GM19328 (cell line): Measurements from ENCODE around the gene STK24.

Experiments used
- ATAC-seq: cut with Tn5 transposase; IDR thresholded peaks from one replicate; pipeline ENCODE4 v1.9.1; 2021; ENCODE audit warnings: mild to moderate bottlenecking, moderate library complexity; ENCODE audit not compliant: unreplicated experiment

Gene STK24

GRCh38 chr13:98535501-98536354 is 41.2 kb downstream of the STK24 start:
- no peak for ATAC-seq

DNA sequence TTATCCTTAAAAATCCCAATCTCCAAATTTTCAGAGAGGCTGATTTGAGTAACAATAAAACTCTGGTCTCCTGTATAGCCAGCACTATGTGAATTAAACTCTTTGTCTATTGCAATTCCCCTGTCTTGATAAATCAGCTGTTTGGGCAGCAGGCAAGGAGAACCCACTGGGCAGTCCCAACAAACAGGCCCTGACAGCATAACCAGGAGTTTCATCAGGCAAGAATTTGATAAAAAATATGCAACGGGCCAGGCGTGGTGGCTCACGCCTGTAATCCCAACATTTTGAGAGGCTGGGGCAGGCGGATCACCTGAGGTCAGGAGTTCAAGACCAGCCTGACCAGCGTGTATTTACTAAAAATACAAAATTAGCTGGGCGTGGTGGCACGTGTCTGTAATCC is 42.1 kb downstream of the STK24 start:
- ATAC-seq: no peak

GRCh38 chr13:98533912-98534311 is 43.0 kb downstream of the STK24 start:
- no peak for ATAC-seq

DNA sequence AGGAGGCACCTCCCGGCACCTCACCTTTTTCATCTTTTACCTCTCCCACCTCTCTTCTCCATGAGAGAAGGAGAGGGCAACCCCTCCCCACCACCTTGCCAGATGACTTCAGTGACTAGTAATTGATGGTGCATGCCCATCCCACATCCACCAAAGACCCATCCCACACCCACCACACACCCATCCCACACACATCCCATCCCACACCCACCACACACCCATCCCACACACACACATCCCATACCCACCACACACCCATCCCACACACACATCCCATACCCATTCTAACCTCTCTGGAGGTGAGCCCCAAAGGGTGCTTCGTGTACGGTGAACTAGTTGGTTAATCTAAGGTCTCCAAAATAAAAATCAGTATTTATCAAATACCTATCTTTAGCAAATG is 44.7 kb downstream of the STK24 start:
- no peak for ATAC-seq

DNA sequence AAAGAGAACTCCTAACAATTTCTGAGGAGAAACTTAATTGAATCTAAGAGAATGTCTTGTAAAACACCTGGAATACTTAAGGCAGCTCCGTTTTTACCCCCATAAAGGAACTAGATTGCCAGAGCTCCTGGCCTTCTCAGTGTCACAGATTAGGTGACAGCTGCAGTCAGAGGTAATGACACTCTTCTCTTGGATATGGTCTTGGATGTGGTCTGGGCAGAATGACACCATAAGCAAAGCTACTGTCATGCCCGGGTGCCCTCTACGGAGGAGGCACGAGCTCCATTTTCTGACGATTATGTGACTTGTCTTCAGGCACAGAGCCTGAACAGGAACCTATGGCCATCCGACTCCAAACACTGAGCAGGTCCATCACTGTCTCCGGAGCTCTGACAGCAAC is 46.7 kb downstream of the STK24 start:
- no peak for ATAC-seq

GRCh38 chr13:98529171-98529570 is 47.7 kb downstream of the STK24 start:
- no peak for ATAC-seq

- ATAC-seq: no peak
Observed at GRCh38 chr13:98528663-98529064, 48.2 kb downstream of the STK24 start.

- no peak for ATAC-seq
Observed at GRCh38 chr13:98527526-98527925, 49.4 kb downstream of the STK24 start.

GRCh38 chr13:98526182-98526512 is 50.8 kb downstream of the STK24 start:
- no peak for ATAC-seq

DNA sequence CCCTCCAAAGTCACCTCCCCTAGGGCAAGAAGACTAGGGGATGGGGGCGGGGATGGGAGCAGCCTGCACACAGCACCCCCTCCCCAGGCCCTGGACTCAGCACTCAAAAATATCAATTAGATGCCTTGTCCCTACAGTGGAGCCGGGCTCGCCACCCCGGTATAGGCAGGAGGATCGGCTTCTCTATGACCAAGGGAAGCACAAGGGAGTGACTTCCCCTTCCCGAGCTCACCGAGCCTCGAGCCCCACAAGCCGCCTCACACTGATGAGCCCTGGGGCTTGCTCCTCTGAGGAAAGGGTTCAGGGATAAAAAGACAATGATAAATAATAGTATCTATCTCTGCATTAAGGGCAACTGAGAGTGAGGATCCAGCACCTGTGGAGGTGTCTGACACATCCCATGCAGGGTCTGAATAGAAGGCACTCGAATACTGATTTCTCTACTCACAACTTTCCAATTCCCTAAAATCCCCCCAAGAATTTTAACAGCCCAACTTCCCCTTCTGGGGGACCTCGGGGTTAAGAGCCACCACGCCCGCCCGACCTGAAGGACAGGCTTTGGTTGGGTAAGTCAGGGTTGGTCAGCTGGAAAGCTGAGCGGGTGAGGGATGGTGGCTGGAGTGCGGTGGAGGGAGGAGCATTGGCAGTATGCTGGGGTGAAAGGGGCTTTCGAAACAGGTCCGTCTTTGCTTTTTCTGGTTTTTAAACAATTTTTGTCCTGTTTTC is 51.3 kb downstream of the STK24 start:
- no peak for ATAC-seq

GRCh38 chr13:98524793-98525192 is 52.1 kb downstream of the STK24 start:
- ATAC-seq: no peak

- no peak for ATAC-seq
Observed at GRCh38 chr13:98524391-98524790, 52.5 kb downstream of the STK24 start.

DNA sequence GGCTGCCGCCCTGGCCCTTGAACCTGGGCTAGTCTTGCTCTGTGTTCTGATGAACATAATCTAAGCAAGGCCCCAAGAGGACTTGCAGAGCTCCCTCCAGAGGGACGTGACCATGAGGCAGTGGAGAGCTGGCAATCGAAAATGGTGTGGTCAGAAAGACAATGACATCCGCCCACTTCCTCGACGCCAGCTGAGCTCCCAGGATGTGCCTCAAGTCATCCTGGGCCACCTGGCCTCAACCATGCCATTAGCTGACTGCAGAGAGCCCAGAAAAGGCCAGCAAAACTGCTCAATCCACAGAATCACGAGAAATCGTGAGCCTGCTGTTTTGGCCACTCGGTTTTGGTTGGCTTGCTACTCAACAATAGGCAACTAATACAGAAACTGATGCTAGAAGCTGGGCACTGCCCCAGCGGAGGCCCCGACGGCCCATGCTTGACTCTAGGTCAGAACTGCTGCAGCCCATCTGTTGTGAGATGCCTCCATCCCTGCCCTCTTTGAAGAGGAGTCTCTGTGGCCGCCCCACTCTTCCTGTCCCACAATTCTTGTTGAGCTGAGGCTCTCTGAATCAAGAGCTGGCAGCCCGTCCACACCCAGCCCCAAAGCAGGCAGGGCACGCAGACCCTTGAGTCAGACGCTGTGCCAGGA is 53.3 kb downstream of the STK24 start:
- ATAC-seq: no peak

- no peak for ATAC-seq
Observed at GRCh38 chr13:98522371-98522770, 54.5 kb downstream of the STK24 start.

- ATAC-seq: no peak
Observed at GRCh38 chr13:98521461-98522247, 55.3 kb downstream of the STK24 start.

GRCh38 chr13:98520674-98521449 is 56.0 kb downstream of the STK24 start:
- no peak for ATAC-seq

DNA sequence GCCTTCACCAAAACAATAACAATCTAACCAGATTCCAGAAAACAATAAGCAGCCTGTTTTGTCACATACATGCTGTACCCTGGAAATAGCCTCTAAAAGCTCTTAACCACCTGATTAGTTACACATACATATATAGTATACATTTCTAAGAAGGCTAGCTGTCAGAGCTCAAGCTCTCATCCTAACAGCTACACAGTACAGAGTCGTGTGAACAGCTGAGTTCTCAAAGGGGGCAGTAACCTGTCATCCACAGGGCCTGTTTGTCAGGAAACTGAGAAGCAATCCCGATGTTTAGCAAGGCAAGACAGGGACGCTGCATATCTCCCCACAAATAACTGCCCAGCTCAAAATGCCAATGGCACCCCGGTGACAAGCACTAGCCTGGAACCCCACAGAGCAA is 56.9 kb downstream of the STK24 start:
- ATAC-seq: no peak

- peak; percentile 31 for ATAC-seq
Observed at GRCh38 chr13:98517576-98518310, 59.2 kb downstream of the STK24 start.

DNA sequence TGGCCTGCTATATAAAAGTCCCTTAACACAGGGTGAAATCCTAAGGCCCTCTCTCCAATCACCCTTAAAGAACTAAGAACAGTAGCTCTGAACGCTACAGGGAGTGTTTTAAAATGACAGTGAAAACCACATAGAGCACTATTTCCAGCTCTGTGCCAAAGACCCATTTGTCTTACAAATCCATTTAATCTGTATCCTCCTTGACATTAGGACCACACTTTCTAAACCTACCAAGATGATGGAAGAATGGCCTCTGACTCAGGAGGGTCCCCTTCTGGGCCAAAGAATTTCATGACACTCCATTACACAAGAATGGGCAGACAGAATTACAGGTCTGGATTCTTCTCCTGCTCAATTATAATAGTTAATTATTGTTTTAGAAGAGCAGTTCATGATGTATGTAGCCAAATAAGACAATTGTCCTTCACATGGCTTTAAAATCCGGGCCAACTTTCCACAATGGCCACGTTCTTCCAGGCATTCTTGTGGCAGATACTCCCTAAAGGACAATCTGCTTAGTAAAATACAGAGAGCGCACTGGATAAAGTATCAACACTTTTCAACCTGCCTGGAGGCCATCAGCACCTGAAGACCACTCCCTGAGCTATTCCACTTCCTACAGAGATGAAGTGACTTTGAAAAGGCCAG is 61.0 kb downstream of the STK24 start:
- no peak for ATAC-seq
